Hepatic stellate cell (primary cell): ENCODE results near the gene MRLN.
"Not testable (repeated sequence)": the region's sequence is repeated elsewhere in the genome, so short reads cannot be mapped to it uniquely, and the experiment has no call there.

Experiments
- DNase-seq: peaks from one replicate; pipeline ENCODE4 v3.0.0; 2011; ENCODE audit warnings: low spot score

MRLN gene

GRCh38 chr10:59745163-59745650 is 8.0 kb downstream of the MRLN start:
- DNase-seq, result no peak

DNA sequence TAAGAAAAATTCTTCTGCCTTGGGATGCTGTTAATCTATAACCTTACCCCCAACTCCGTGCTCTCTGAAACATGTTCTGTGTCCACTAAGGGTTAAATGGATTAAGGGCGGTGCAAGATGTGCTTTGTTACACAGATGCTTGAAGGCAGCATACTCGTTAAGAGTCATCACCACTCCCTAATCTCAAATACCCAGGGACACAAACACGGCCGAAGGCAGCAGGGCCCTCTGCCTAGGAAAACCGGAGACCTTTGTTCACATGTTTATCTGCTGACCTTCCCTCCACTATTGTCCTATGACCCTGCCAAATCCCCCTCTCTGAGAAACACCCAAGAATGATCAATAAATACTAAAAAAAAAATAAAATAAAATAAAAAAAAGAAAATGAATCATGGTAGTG is 8.5 kb downstream of the MRLN start:
- not testable (repeated sequence) for DNase-seq

DNA sequence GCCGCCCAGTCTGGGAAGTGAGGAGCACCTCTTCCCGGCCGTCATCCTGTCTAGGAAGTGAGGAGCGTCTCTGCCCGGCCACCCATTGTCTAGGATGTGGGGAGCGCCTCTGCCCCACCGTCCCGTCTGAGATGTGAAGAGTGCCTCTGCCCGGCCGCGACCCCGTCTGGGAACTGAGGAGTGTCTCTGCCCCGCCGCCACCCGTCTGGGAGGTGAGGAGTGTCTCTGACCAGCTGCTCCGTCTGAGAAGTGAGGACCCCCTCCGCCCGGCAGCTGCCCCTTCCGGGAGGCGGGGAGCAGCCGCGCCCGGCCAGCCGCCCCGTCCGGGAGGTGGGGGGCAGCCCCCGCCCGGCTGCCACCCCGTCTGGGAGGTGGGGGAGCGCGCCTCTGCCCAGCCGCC is 9.1 kb downstream of the MRLN start:
- DNase-seq, result not testable (repeated sequence)

DNA sequence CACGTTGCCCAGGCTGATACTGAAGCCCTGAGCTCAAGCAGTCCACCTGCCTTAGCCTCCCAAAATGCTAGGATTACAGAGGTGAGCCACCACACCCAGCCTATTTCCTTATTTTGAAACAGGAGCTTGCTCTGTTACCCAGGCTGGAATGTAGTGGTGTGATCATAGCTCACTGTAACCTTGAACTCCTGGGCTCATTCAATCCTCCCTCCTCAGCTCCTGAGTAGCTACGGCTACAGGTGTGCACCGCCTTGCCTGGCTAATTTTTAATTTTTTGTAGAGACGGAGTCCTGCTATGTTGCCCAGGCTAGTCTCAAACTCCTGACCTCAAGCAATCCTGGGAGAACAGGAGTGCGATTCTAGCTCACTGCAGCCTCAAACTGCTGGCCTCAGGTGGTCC is 11.7 kb downstream of the MRLN start:
- DNase-seq, result no peak

GRCh38 chr10:59741048-59741447 is 12.2 kb downstream of the MRLN start:
- no peak for DNase-seq

- no peak for DNase-seq
These were observed 16.5 kb downstream of the MRLN start for GRCh38 chr10:59736749-59737148.

- no peak for DNase-seq
These were observed 18.0 kb downstream of the MRLN start for GRCh38 chr10:59735296-59735695.

GRCh38 chr10:59734014-59734462 is 19.2 kb downstream of the MRLN start:
- DNase-seq, result no peak

- DNase-seq, result not testable (repeated sequence)
These were observed 19.8 kb downstream of the MRLN start for GRCh38 chr10:59733321-59734013.

DNA sequence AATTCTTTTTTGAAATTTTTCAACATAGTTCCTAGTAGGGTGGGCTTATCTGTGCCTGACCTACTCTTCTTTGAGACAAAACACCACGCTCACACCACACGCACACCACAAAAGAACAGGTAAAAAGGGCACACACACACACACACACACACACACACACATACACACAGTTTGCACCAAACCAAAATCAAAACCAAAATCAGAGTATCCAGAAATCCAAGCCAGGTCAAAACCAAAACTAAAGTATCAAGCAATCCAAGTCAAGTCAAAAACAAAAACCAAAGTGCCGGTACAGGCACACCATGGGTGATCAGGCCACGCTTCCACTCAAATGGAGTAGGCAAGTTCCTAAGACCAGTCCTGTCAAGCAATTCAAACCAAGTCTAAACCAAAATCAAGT is 20.4 kb downstream of the MRLN start:
- DNase-seq, result not testable (repeated sequence)

DNA sequence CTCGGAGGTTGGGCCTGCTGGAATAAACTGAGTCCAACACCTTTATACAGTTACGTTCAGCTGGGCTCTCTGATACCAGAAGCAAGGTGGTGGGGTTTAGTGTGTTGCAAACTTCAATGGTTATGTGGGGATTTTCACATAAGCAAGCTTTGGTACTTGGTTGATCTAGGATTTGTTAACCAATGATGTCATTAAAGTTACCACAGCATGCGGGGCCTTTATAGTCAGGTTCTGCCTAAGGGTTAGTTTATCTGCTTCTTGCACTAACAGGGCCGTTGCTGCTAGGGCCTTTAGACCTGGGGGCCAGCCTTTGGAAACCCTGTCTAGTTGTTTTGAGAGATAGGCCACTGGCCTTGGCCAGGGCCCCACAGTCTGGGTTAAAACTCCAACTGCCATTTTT is 24.1 kb downstream of the MRLN start:
- DNase-seq, result not testable (repeated sequence)

DNA sequence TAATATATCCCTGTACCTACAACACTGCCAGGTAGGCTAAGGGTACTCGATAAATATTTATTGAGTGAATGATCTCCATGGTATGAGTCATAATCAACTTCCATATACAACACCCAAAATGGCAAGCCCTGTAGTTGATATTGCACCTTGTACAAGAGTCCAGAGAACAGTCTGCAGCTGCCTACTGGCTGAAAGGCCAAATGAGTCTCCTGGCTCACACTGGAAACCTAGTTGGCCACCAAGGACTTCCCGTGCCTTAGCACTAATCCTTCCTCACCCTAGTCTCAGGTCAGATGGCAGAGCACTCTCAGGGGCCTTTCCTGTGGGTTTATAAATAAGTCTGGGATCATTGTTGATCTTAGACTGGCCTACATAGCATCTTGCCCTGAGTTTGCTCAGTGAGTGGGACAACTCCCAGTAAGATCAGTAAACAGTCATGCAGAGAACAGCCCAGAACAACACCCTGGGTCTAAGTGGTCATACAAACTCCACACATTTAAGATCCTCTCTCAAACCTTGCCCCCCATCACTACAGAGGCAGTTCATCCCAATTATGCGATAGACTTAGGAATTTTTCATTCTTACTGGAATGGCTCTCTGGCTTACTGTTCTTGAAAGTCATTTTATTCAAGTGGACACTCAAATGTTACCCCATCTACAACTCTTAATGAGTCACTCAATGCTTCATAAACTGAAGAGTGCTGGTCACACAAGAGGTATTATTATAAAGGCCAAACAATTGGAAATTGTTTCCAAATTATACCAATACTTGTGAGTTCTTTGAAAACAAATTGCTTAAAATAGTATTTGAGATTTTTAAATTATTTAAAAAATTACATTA is 28.9 kb downstream of the MRLN start:
- no peak for DNase-seq

GRCh38 chr10:59720377-59720776 is 32.9 kb downstream of the MRLN start:
- DNase-seq, result no peak

- DNase-seq, result no peak
These were observed 33.9 kb downstream of the MRLN start for GRCh38 chr10:59719374-59719773.

- no peak for DNase-seq
These were observed 35.0 kb downstream of the MRLN start for GRCh38 chr10:59718257-59718656.

- no peak for DNase-seq
These were observed 39.9 kb downstream of the MRLN start for GRCh38 chr10:59713196-59713821.

DNA sequence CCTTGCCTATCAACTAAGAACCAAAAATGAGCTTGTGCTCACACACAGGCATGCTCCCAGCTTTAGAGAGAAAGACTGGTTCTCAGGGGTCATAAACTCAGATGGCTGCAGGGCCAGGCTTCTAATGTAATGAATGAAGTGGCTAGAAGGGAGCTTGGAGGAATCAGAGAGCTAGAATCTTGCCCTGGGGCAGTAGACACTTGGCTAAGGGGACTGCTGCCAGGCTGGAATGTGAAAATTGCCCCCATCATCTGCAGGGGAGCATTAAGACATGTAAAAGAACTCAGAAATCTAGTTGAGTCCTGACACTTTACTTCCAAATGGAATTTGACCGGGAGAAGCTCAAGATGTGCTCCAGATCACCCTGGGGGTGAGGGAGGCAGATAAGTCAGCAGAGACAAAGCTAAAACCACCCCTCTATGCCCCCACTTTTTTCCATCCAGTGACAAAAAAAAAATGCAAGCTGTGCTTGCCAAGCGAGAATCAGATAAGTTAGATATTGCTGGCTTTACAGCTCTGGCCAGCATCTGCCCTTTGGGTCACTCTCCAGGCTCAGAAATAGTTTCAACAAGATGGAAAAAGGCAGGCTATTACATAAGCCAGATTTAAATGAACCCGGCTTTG is 41.3 kb downstream of the MRLN start:
- DNase-seq, result no peak

- DNase-seq, result peak; percentile 64
These were observed 43.7 kb downstream of the MRLN start, which contains the start of gene SLC16A9 for GRCh38 chr10:59709395-59710125. SLC16A9 (minus strand) TSS chr10:59709850; CDS start chr10:59684291, 25,559 bp downstream.

- DNase-seq, result no peak
These were observed 44.4 kb downstream of the MRLN start for GRCh38 chr10:59708816-59709394.

DNA sequence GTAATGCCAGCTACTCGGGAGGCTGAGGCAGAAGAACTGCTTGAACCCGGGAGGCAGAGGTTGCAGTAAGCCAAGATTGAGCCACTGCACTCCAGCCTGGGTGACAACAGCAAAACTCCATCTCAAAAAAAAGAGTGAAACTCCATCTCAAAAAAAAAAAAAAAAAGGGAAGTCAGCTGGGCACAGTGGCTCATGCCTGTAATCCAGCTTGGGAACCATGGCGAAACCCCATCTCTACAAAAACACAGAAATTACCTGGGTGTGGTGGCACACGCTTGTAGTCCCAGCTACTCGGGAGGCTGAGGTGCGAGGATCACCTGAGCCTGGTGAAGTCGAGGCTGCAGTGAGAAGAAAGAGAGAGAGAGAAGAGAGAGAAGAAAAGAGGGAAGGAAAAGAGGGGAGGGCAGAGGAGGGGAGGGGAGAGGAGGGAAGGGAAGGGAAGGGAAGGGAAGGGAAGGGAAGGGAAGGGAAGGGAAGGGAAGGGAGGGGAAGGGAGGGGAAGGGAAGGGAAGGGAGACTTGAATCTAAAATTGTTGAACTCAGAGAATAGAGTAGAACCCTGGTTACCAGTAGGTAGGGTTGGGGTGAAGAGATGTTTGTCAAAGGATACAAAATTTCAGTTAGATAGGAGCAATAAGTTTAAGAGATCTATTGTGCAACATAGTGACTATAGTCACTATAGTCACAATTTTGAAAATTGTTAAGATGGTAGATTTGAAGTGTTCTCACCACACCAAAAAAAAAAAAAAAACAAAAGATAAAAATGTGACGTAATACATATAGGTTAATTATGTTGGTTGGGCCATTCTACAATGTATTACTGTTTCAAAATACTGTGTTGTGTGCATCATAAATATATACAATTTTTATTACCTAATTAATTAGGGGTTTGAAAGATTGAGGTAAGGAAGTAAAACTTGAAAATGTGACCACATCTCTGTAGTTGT is 46.1 kb downstream of the MRLN start:
- DNase-seq, result no peak
